H9 (cell line): ENCODE data around the gene IL36RN. TPM values are rescaled to one million over a fixed set of nuclear protein-coding genes. Genes with fewer than 3 reads are reported as not detected.

ENCODE experiments used
- DNase-seq: peaks from one replicate; pipeline ENCODE4 v3.0.0-alpha.2; 2017
- H2AFZ ChIP-seq: one replicate; pipeline ENCODE4 v1.6.1; 2013; ENCODE audit warnings: mild to moderate bottlenecking, low read length, control low read depth, moderate library complexity
- H2AK5ac ChIP-seq: 2 replicates; pipeline ENCODE4 v1.6.1; 2013; ENCODE audit warnings: low read length, control low read depth, mixed read lengths; ENCODE audit not compliant: insufficient read length
- H2BK120ac ChIP-seq: one replicate; pipeline ENCODE4 v1.6.1; 2013; ENCODE audit warnings: low read depth, mild to moderate bottlenecking, low read length, control low read depth, inconsistent platforms; ENCODE audit not compliant: poor library complexity, severe bottlenecking
- H2BK12ac ChIP-seq: 2 replicates; pipeline ENCODE4 v1.6.1; 2013; ENCODE audit warnings: low read length, control low read depth, mixed read lengths, low read depth; ENCODE audit not compliant: insufficient read length
- H2BK15ac ChIP-seq: 2 replicates; pipeline ENCODE4 v1.6.1; 2013; ENCODE audit warnings: low read depth, low read length, control low read depth
- H2BK20ac ChIP-seq: one replicate; pipeline ENCODE4 v1.6.1; 2013; ENCODE audit warnings: low read depth, mild to moderate bottlenecking, low read length, control low read depth, inconsistent platforms; ENCODE audit not compliant: poor library complexity, severe bottlenecking
- H2BK5ac ChIP-seq: 2 replicates; pipeline ENCODE4 v1.6.1; 2013; ENCODE audit warnings: low read length, control low read depth, mixed read lengths; ENCODE audit not compliant: insufficient read length
- H3K14ac ChIP-seq: 2 replicates; pipeline ENCODE4 v1.6.1; 2013; ENCODE audit warnings: low read length, control low read depth; ENCODE audit not compliant: insufficient read depth
- H3K18ac ChIP-seq: 2 replicates; pipeline ENCODE4 v1.6.1; 2013; ENCODE audit warnings: low read depth, mild to moderate bottlenecking, mixed read lengths, low read length, control low read depth; ENCODE audit not compliant: insufficient read length
- H3K23ac ChIP-seq: 2 replicates; pipeline ENCODE4 v1.6.1; 2013; ENCODE audit warnings: low read length, control low read depth, mixed read lengths, low read depth; ENCODE audit not compliant: insufficient read length
- H3K23me2 ChIP-seq: 2 replicates; pipeline ENCODE4 v1.6.1; 2013; ENCODE audit warnings: low read depth, mild to moderate bottlenecking, mixed read lengths, low read length, control low read depth; ENCODE audit not compliant: insufficient read length, poor library complexity, severe bottlenecking
- H3K27ac ChIP-seq: 2 replicates; pipeline ENCODE4 v1.5.1; 2013; ENCODE audit warnings: low read length, control low read depth, mixed read lengths, low read depth; ENCODE audit not compliant: insufficient read length
- H3K27me3 ChIP-seq: 2 replicates; pipeline ENCODE4 v1.6.1; 2013; ENCODE audit warnings: low read length, control low read depth, inconsistent platforms; ENCODE audit not compliant: insufficient read depth
- H3K4ac ChIP-seq: 2 replicates; pipeline ENCODE4 v1.6.1; 2013; ENCODE audit warnings: low read depth, mild to moderate bottlenecking, control low read depth, inconsistent platforms, low read length, moderate library complexity
- H3K4me1 ChIP-seq: 2 replicates; pipeline ENCODE4 v1.6.1; 2013; ENCODE audit warnings: low read length, control low read depth, inconsistent platforms; ENCODE audit not compliant: insufficient read depth
- H3K4me2 ChIP-seq: 2 replicates; pipeline ENCODE4 v1.6.1; 2013; ENCODE audit warnings: low read length, control low read depth, mixed read lengths; ENCODE audit not compliant: insufficient read length, insufficient read depth
- H3K56ac ChIP-seq: 2 replicates; pipeline ENCODE4 v1.6.1; 2013; ENCODE audit warnings: low read depth, mild to moderate bottlenecking, mixed read lengths, low read length, control low read depth; ENCODE audit not compliant: insufficient read length
- H3K79me1 ChIP-seq: 2 replicates; pipeline ENCODE4 v1.6.1; 2013; ENCODE audit warnings: low read depth, mild to moderate bottlenecking, moderate library complexity, low read length, control low read depth, inconsistent platforms; ENCODE audit not compliant: insufficient read depth, poor library complexity, severe bottlenecking
- H3K79me2 ChIP-seq: 2 replicates; pipeline ENCODE4 v1.6.1; 2013; ENCODE audit warnings: low read length, control low read depth, inconsistent platforms; ENCODE audit not compliant: insufficient read depth
- H3K9ac ChIP-seq: 2 replicates; pipeline ENCODE4 v1.6.1; 2013; ENCODE audit warnings: low read length, control low read depth, mixed read lengths; ENCODE audit not compliant: insufficient read length; ENCODE audit errors: extremely low read depth
- H3K9me3 ChIP-seq: one replicate; pipeline ENCODE4 v1.6.1; 2013; ENCODE audit warnings: low read depth, low read length, inconsistent platforms; ENCODE audit not compliant: control insufficient read depth
- H3T11ph ChIP-seq: one replicate; pipeline ENCODE4 v1.6.1; 2013; ENCODE audit warnings: mild to moderate bottlenecking, low read length, control low read depth, inconsistent platforms
- H4K20me1 ChIP-seq: one replicate; pipeline ENCODE4 v1.6.1; 2013; ENCODE audit not compliant: control insufficient read depth, insufficient read length, insufficient read depth
- H4K5ac ChIP-seq: 2 replicates; pipeline ENCODE4 v1.6.1; 2013; ENCODE audit warnings: low read depth, mild to moderate bottlenecking, mixed read lengths, low read length, control low read depth; ENCODE audit not compliant: insufficient read length
- H4K8ac ChIP-seq: replicated peaks from 2 replicates; pipeline ENCODE4 v1.6.1; 2013; ENCODE audit warnings: low read length, control low read depth, mixed read lengths, low read depth; ENCODE audit not compliant: insufficient read length
- H4K91ac ChIP-seq: 2 replicates; pipeline ENCODE4 v1.6.1; 2013; ENCODE audit warnings: low read depth, mild to moderate bottlenecking, moderate library complexity, mixed read lengths, low read length, control low read depth; ENCODE audit not compliant: insufficient read length
- H3K27ac Mint-ChIP-seq, 3 experiments: 2 replicates in 2 of 3; 3 replicates in 1 of 3; pipeline ENCODE4 v1.8.0; 2020 to 2021; ENCODE audit warnings: mixed read lengths in 3 of 3, mild to moderate bottlenecking in 1 of 3, moderate library complexity in 1 of 3
- H3K27me3 Mint-ChIP-seq: 2 replicates; pipeline ENCODE4 v1.8.0; 2021; ENCODE audit warnings: low read depth, mild to moderate bottlenecking, moderate library complexity, mixed read lengths
- H3K36me3 Mint-ChIP-seq, 3 experiments: 2 replicates in 2 of 3; 3 replicates in 1 of 3; pipeline ENCODE4 v1.8.0; 2020 to 2021; ENCODE audit warnings: low read depth in 3 of 3, mixed read lengths in 3 of 3; ENCODE audit not compliant: insufficient read depth in 1 of 3
- H3K4me1 Mint-ChIP-seq, 2 experiments: 2 replicates each; pipeline ENCODE4 v1.8.0; 2020; ENCODE audit warnings: mixed read lengths in 2 of 2
- H3K4me3 Mint-ChIP-seq, 2 experiments: 2 replicates in 1 of 2; 3 replicates in 1 of 2; pipeline ENCODE4 v1.8.0; 2020 to 2021; ENCODE audit warnings: mild to moderate bottlenecking in 2 of 2, mixed read lengths in 2 of 2, moderate library complexity in 1 of 2
- H3K9me3 Mint-ChIP-seq, 2 experiments: 2 replicates in 1 of 2; 3 replicates in 1 of 2; pipeline ENCODE4 v1.8.0; 2020; ENCODE audit warnings: mild to moderate bottlenecking in 2 of 2, mixed read lengths in 2 of 2, moderate library complexity in 1 of 2
- CTCF ChIP-seq: fragments of 200-600 bp; sonication (generic); conservative IDR thresholded peaks from 3 replicates; pipeline ENCODE4 v1.8.0; 2021; ENCODE audit warnings: antibody characterized with exemption, mild to moderate bottlenecking
- WGBS: extraction: QIAGEN DNeasy Blood & Tissue Kit; methylation state at CpG from one replicate; pipeline ENCODE4 v1.1.7; 2013; ENCODE audit warnings: missing lambda C conversion rate, low lambda C conversion rate, mixed read lengths; ENCODE audit not compliant: insufficient read length; ENCODE audit errors: extremely low coverage; 5-methylcytosine and 5-hydroxymethylcytosine counted together
- total RNA-seq: library from RNA; stranded (reverse); gene quantifications from 2 replicates; pipeline ENCODE4 v1.2.1, GENCODE V29; 2021

The IL36RN gene
- total RNA-seq, 1 experiment from 2014 or later, result not detected

GRCh38 chr2:113012436-113013335, 46.3 kb upstream of the IL36RN start:
- H3K9ac ChIP-seq, result no peak overlapping the region
- H2BK120ac ChIP-seq, result no peak overlapping the region
- no peak overlapping the region for H3T11ph ChIP-seq
- no peaks in the 10 kb centered on the region for H3K27me3 ChIP-seq
- H3K79me1 ChIP-seq, result no peaks in the 10 kb centered on the region
- no peaks in the 10 kb centered on the region for H3K4me1 ChIP-seq
- no peaks in the 10 kb centered on the region for H3K79me2 ChIP-seq
- Mint-ChIP-seq H3K4me3 (no peak overlapping the region), H3K27ac (no peak overlapping the region), H3K27me3 (peaks cover 35% of the 10 kb centered on the region), H3K9me3 (peaks cover 15 to 62% of the 10 kb centered on the region in 2 experiments), H3K4me1 (no peaks in the 10 kb centered on the region), H3K36me3 (no peaks in the 10 kb centered on the region)
- no peak overlapping the region for H3K23ac ChIP-seq
- no CpG with 5 or more reads among the region's 8 CpGs for WGBS
- H2BK20ac ChIP-seq, result no peak overlapping the region
- no peak overlapping the region for H3K56ac ChIP-seq
- H4K5ac ChIP-seq, result no peak overlapping the region
- H3K14ac ChIP-seq, result no peak overlapping the region
- no peak for TF ChIP-seq CTCF
- H2AFZ ChIP-seq, result no peak overlapping the region
- H2BK5ac ChIP-seq, result no peak overlapping the region
- H2BK15ac ChIP-seq, result no peak overlapping the region
- no peaks in the 10 kb centered on the region for H4K20me1 ChIP-seq
- H2AK5ac ChIP-seq, result no peak overlapping the region
- H3K27ac ChIP-seq, result no peak overlapping the region
- no peak overlapping the region for H2BK12ac ChIP-seq
- H4K8ac ChIP-seq, result no peak overlapping the region
- no peak overlapping the region for H4K91ac ChIP-seq
- DNase-seq, result no peak
- H3K4ac ChIP-seq, result no peak overlapping the region
- H3K9me3 ChIP-seq, result no peaks in the 10 kb centered on the region
- no peaks in the 10 kb centered on the region for H3K23me2 ChIP-seq
- H3K4me2 ChIP-seq, result no peak overlapping the region
- H3K18ac ChIP-seq, result no peak overlapping the region
